ENCODE data around the gene CALN1.
A peak's percentile ranks its signal among the peaks of the same experiment; 100 is the strongest.

DNA sequence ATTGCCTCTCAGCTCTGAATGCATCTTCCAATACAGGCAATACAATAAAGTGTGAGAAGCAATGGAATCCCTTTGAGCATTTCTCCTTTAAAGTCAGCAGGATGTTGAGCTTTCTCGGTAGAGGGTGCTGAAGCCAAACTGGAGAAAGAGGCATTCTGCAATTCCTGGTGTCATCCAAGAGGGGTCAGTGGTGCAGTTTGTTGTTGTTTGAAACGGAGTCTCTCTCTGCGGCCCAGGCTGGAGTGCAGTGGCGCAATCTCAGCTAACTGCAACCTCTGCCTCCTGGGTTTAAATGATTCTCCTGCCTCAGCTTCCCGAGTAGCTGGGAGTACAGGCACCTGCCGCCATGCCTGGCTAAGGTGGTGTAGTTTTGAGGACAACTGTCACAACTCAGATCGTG is 486.5 kb downstream of the CALN1 start:
- TF ChIP-seq EZH2phosphoT487 (IDR thresholded peaks at IDR 0.05; ENCODE audit: low read length), result no peak
- TF ChIP-seq, protein P1, sequence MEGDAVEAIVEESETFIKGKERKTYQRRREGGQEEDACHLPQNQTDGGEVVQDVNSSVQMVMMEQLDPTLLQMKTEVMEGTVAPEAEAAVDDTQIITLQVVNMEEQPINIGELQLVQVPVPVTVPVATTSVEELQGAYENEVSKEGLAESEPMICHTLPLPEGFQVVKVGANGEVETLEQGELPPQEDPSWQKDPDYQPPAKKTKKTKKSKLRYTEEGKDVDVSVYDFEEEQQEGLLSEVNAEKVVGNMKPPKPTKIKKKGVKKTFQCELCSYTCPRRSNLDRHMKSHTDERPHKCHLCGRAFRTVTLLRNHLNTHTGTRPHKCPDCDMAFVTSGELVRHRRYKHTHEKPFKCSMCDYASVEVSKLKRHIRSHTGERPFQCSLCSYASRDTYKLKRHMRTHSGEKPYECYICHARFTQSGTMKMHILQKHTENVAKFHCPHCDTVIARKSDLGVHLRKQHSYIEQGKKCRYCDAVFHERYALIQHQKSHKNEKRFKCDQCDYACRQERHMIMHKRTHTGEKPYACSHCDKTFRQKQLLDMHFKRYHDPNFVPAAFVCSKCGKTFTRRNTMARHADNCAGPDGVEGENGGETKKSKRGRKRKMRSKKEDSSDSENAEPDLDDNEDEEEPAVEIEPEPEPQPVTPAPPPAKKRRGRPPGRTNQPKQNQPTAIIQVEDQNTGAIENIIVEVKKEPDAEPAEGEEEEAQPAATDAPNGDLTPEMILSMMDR (IDR thresholded peaks at IDR 0.05; ENCODE audit: low read length), result peak; percentile 22; the same call in 1 of the 2 replicates
- no peak for TF ChIP-seq EZH2 (optimal IDR thresholded peaks at IDR 0.05; ENCODE audit: low read depth, low read length)
